ENCODE data around the gene UBA1. TPM values are rescaled to one million over a fixed set of nuclear protein-coding genes. Genes with fewer than 3 reads are reported as not detected.

Gene UBA1
- total RNA-seq, 1 experiment from 2014 or later: 275 TPM

- no peaks in the 10 kb centered on the region for H4K20me1 ChIP-seq (ENCODE audit: insufficient read depth)
- no peaks in the 10 kb centered on the region for H3K79me2 ChIP-seq (ENCODE audit: insufficient read depth, low read length)
- intact Hi-C loops (cut with micrococcal nuclease): no loop called here
- ChIA-PET CTCF (no interaction called here), RAD21 (ENCODE audit: low non-redundant PET in 1 of 2, low total read pairs in 2 of 2, uncharacterized antibody in 2 of 2, unreplicated experiment in 2 of 2) (no interaction called here), POLR2A (no interaction called here)
- no peak overlapping the region for H3K9ac ChIP-seq (ENCODE audit: low read length)
- no peak for TF ChIP-seq YY1 (IDR thresholded peaks at IDR 0.05; ENCODE audit: extremely low read depth, insufficient replicate concordance, low read depth, low read length)
- BruUV-seq (replicated peaks): no TSS peak
- H3K36me3 ChIP-seq (ENCODE audit: control insufficient read depth in 1 of 2, insufficient read depth in 2 of 2, low read length in 2 of 2): no peaks in the 10 kb centered on the region; a peak in 1 of 4 replicates
- no peaks in the 10 kb centered on the region for H3K9me2 ChIP-seq (ENCODE audit: insufficient read depth)
- ATAC-seq (no peak), DNase-seq (ENCODE audit: low read depth, low spot score) (no peak)
- no peak overlapping the region for H3K4me3 ChIP-seq (replicated peaks in 1 of 2; ENCODE audit: low read depth in 1 of 2, low read length in 2 of 2)
- no peaks in the 10 kb centered on the region for H3K4me1 ChIP-seq (ENCODE audit: control insufficient read depth in 1 of 2, insufficient read depth in 2 of 2, low read length in 2 of 2)
- no peak overlapping the region for H3K4me2 ChIP-seq (ENCODE audit: low read length)
- H2AFZ ChIP-seq (ENCODE audit: low read depth, low read length, poor library complexity, severe bottlenecking): no peak overlapping the region
- no peaks in the 10 kb centered on the region for H3K27me3 ChIP-seq (ENCODE audit: insufficient read depth, low read length)
- no peaks in the 10 kb centered on the region for H3K9me3 ChIP-seq (ENCODE audit: control insufficient read depth in 1 of 2, insufficient read depth in 1 of 2, low read depth in 1 of 2, low read length in 2 of 2)
- no peak overlapping the region for H3K27ac ChIP-seq (ENCODE audit: low read depth, low read length)
These were observed 16.6 kb upstream of the UBA1 start for GRCh38 chrX:47177079-47177478.

- Histone ChIP-seq H2AFZ (ENCODE audit: low read depth, low read length, poor library complexity, severe bottlenecking) (no peak overlapping the region), H3K4me1 (ENCODE audit: control insufficient read depth in 1 of 2, insufficient read depth in 2 of 2, low read length in 2 of 2) (no peaks in the 10 kb centered on the region), H3K36me3 (ENCODE audit: control insufficient read depth in 1 of 2, insufficient read depth in 2 of 2, low read length in 2 of 2) (no peaks in the 10 kb centered on the region; a peak in 1 of 4 replicates), H3K4me3 (replicated peaks in 1 of 2; ENCODE audit: low read depth in 1 of 2, low read length in 2 of 2) (no peak overlapping the region), H3K4me2 (ENCODE audit: low read length) (no peak overlapping the region), H3K27me3 (ENCODE audit: insufficient read depth, low read length) (no peaks in the 10 kb centered on the region), H3K27ac (ENCODE audit: low read depth, low read length) (no peak overlapping the region), H3K9me3 (ENCODE audit: control insufficient read depth in 1 of 2, insufficient read depth in 1 of 2, low read depth in 1 of 2, low read length in 2 of 2) (no peaks in the 10 kb centered on the region), H4K20me1 (ENCODE audit: insufficient read depth) (no peaks in the 10 kb centered on the region), H3K9me2 (ENCODE audit: insufficient read depth) (no peaks in the 10 kb centered on the region), H3K9ac (ENCODE audit: low read length) (no peak overlapping the region), H3K79me2 (ENCODE audit: insufficient read depth, low read length) (no peaks in the 10 kb centered on the region)
- no TSS peak for BruUV-seq (replicated peaks)
- TF ChIP-seq JUND (IDR thresholded peaks at IDR 0.05) (no peak), SP1 (IDR thresholded peaks at IDR 0.05; ENCODE audit: low read depth) (no peak), POLR2A (IDR thresholded peaks at IDR 0.05; ENCODE audit: borderline replicate concordance, extremely low read depth, insufficient read depth, insufficient read length) (no peak)
- DNase-seq (ENCODE audit: low read depth, low spot score) (no peak), ATAC-seq (no peak)
- CTCF ChIA-PET: no interaction called here
- POLR2A ChIA-PET: no interaction called here
- intact Hi-C loops (cut with micrococcal nuclease): no loop called here
- RAD21 ChIA-PET (ENCODE audit: low non-redundant PET in 1 of 2, low total read pairs in 2 of 2, uncharacterized antibody in 2 of 2, unreplicated experiment in 2 of 2): no interaction called here
These were observed 15.3 kb upstream of the UBA1 start for GRCh38 chrX:47178337-47178736.
